NCI-H2029 (cell line): ENCODE data around the gene DAB2IP.

Experiments
- DNase-seq: peaks from one replicate; lab custom pipeline; 2025; lab: John Stamatoyannopoulos, UW

DAB2IP gene

GRCh38 chr9:121685146-121685794 is 33.8 kb downstream of the DAB2IP start:
- DNase-seq = no peak

GRCh38 chr9:121685795-121686377 is 34.5 kb downstream of the DAB2IP start:
- no peak for DNase-seq

- DNase-seq = peak; percentile 56
Measured at GRCh38 chr9:121686930-121687541, 35.6 kb downstream of the DAB2IP start.

- no peak for DNase-seq
Measured at GRCh38 chr9:121688146-121688680, 36.8 kb downstream of the DAB2IP start.

GRCh38 chr9:121688681-121689080 is 37.2 kb downstream of the DAB2IP start:
- no peak for DNase-seq

GRCh38 chr9:121689461-121690157 is 38.2 kb downstream of the DAB2IP start:
- DNase-seq = no peak

GRCh38 chr9:121690316-121690715 is 38.9 kb downstream of the DAB2IP start:
- DNase-seq = no peak

GRCh38 chr9:121690766-121691165 is 39.3 kb downstream of the DAB2IP start:
- DNase-seq = no peak

GRCh38 chr9:121691890-121692289 is 40.5 kb downstream of the DAB2IP start:
- no peak for DNase-seq

GRCh38 chr9:121692606-121693387 is 41.4 kb downstream of the DAB2IP start:
- no peak for DNase-seq

- no peak for DNase-seq
Measured at GRCh38 chr9:121693388-121693670, 41.9 kb downstream of the DAB2IP start.

GRCh38 chr9:121694001-121694400 is 42.6 kb downstream of the DAB2IP start:
- no peak for DNase-seq

- no peak for DNase-seq
Measured at GRCh38 chr9:121694600-121694999, 43.2 kb downstream of the DAB2IP start.

GRCh38 chr9:121696930-121697329 is 45.5 kb downstream of the DAB2IP start:
- no peak for DNase-seq

GRCh38 chr9:121698627-121699570 is 47.5 kb downstream of the DAB2IP start:
- peak; percentile 13 for DNase-seq

- no peak for DNase-seq
Measured at GRCh38 chr9:121699571-121700164, 48.2 kb downstream of the DAB2IP start.

- DNase-seq = peak; percentile 69
Measured at GRCh38 chr9:121700165-121700831, 48.9 kb downstream of the DAB2IP start.

- no peak for DNase-seq
Measured at GRCh38 chr9:121700832-121701419, 49.5 kb downstream of the DAB2IP start.

- no peak for DNase-seq
Measured at GRCh38 chr9:121701736-121702261, 50.4 kb downstream of the DAB2IP start.
